ENCODE results near the gene WDR91.
"Not testable (repeated sequence)": the region's sequence is repeated elsewhere in the genome, so short reads cannot be mapped to it uniquely, and the experiment has no call there.

WDR91 gene

GRCh38 chr7:135233570-135233969 lies 22.2 kb upstream of the WDR91 start, which contains the start of gene STRA8:
TSS of gene STRA8 (plus strand) at chr7:135233838. CDS start at chr7:135240525, 6,687 bp downstream.
- DNase-seq, result no peak

- DNase-seq, result no peak
Measured at GRCh38 chr7:135232720-135233119, 21.4 kb upstream of the WDR91 start.

- DNase-seq, result no peak
Measured at GRCh38 chr7:135232087-135232486, 20.8 kb upstream of the WDR91 start.

GRCh38 chr7:135231686-135232085 lies 20.4 kb upstream of the WDR91 start:
- DNase-seq, result no peak

GRCh38 chr7:135224027-135224426 lies 12.7 kb upstream of the WDR91 start:
- DNase-seq, result peak in 1 of 2 donors; percentile 62

- no peak for DNase-seq
Measured at GRCh38 chr7:135217645-135218509, 6.6 kb upstream of the WDR91 start.

GRCh38 chr7:135215698-135216097 lies 4.4 kb upstream of the WDR91 start:
- no peak for DNase-seq

GRCh38 chr7:135215180-135215579 lies 3.9 kb upstream of the WDR91 start:
- no peak for DNase-seq

- DNase-seq, result no peak
Measured at GRCh38 chr7:135213831-135214230, 2.5 kb upstream of the WDR91 start.

GRCh38 chr7:135211946-135212685 lies 790 bp upstream of the WDR91 start:
- not testable (repeated sequence) for DNase-seq

- DNase-seq, result no peak
Measured at GRCh38 chr7:135210888-135211178, 493 bp downstream of the WDR91 start.

GRCh38 chr7:135209225-135209834 lies 2.0 kb downstream of the WDR91 start:
- no peak for DNase-seq

- DNase-seq, result no peak
Measured at GRCh38 chr7:135208102-135208793, 3.1 kb downstream of the WDR91 start.

- no peak for DNase-seq
Measured at GRCh38 chr7:135207406-135208101, 3.8 kb downstream of the WDR91 start.

- peak in 1 of 2 donors; percentile 81 for DNase-seq
Measured at GRCh38 chr7:135206941-135207391, 4.4 kb downstream of the WDR91 start.

- DNase-seq, result no peak
Measured at GRCh38 chr7:135205850-135206249, 5.5 kb downstream of the WDR91 start.

- no peak for DNase-seq
Measured at GRCh38 chr7:135204876-135205275, 6.5 kb downstream of the WDR91 start.

GRCh38 chr7:135204341-135204749 lies 7.0 kb downstream of the WDR91 start:
- DNase-seq, result no peak

- no peak for DNase-seq
Measured at GRCh38 chr7:135201350-135201749, 10.0 kb downstream of the WDR91 start.

- DNase-seq, result no peak
Measured at GRCh38 chr7:135200821-135201331, 10.4 kb downstream of the WDR91 start.

- DNase-seq, result no peak
Measured at GRCh38 chr7:135199439-135199838, 11.9 kb downstream of the WDR91 start.

All from bone marrow (tissue), 2 donors.